HFFc6 (cell line): ENCODE results near the gene GPR45. TPM values are rescaled to one million over a fixed set of nuclear protein-coding genes. Genes with fewer than 3 reads are reported as not detected.

ENCODE experiments used
- DNase-seq: peaks from one replicate; pipeline ENCODE4 v3.0.0-alpha.2; 2018
- H3K27ac Mint-ChIP-seq: 2 replicates; pipeline ENCODE4 v1.8.0; 2020; ENCODE audit warnings: mild to moderate bottlenecking, mixed read lengths
- H3K27me3 Mint-ChIP-seq: 2 replicates; pipeline ENCODE4 v1.8.0; 2021; ENCODE audit warnings: mild to moderate bottlenecking, moderate library complexity, mixed read lengths; ENCODE audit not compliant: insufficient read depth
- H3K36me3 Mint-ChIP-seq: 2 replicates; pipeline ENCODE4 v1.8.0; 2021; ENCODE audit warnings: low read depth, mixed read lengths
- H3K4me1 Mint-ChIP-seq: 2 replicates; pipeline ENCODE4 v1.8.0; 2020; ENCODE audit warnings: low read depth, mixed read lengths
- H3K4me3 Mint-ChIP-seq: 2 replicates; pipeline ENCODE4 v1.8.0; 2020; ENCODE audit warnings: mild to moderate bottlenecking, moderate library complexity, mixed read lengths
- H3K9me3 Mint-ChIP-seq: 2 replicates; pipeline ENCODE4 v1.8.0; 2020; ENCODE audit warnings: mild to moderate bottlenecking, mixed read lengths
- CTCF ChIP-seq: fragments of 200-600 bp; sonication (generic); IDR thresholded peaks from 2 replicates; pipeline ENCODE4 v1.5.0; 2021; ENCODE audit warnings: antibody characterized with exemption, mild to moderate bottlenecking
- total RNA-seq, 6 experiments: library from RNA; stranded (reverse); fragmentation: NEBNext Ultra II Directional; extraction: Animal tissue kit (Norgen Biotek cat#: 25700); gene quantifications; 2 replicates in 1 of 6; 3 replicates in 5 of 6; pipeline ENCODE4 v1.2.3, GENCODE V29; 2021

Gene GPR45
- total RNA-seq, 6 experiments from 2014 or later: not detected

- Mint-ChIP-seq H3K4me1 (no peaks in the 10 kb centered on the region), H3K27me3 (no peaks in the 10 kb centered on the region; the same call in 1 of the 2 replicates), H3K9me3 (no peaks in the 10 kb centered on the region), H3K4me3 (no peak overlapping the region), H3K27ac (no peak overlapping the region), H3K36me3 (no peaks in the 10 kb centered on the region; the same call in 1 of the 2 replicates)
- TF ChIP-seq CTCF: no peak; the same call in 1 of the 2 replicates
- DNase-seq: no peak
Measured at GRCh38 chr2:105278654-105279053, 37.1 kb downstream of the GPR45 start.

- no peak for DNase-seq
- no peaks in the 10 kb centered on the region; the same call in 1 of the 2 replicates for H3K36me3 Mint-ChIP-seq
- no peak overlapping the region for H3K27ac Mint-ChIP-seq
- H3K4me3 Mint-ChIP-seq: no peak overlapping the region
- H3K4me1 Mint-ChIP-seq: no peaks in the 10 kb centered on the region
- H3K9me3 Mint-ChIP-seq: no peaks in the 10 kb centered on the region
- no peak for TF ChIP-seq CTCF
- no peaks in the 10 kb centered on the region; the same call in 1 of the 2 replicates for H3K27me3 Mint-ChIP-seq
Measured at GRCh38 chr2:105279126-105279525, 37.6 kb downstream of the GPR45 start.

GRCh38 chr2:105280281-105280680 is 38.7 kb downstream of the GPR45 start:
- Mint-ChIP-seq H3K27ac (no peak overlapping the region), H3K9me3 (no peaks in the 10 kb centered on the region), H3K4me3 (no peak overlapping the region), H3K4me1 (no peaks in the 10 kb centered on the region), H3K27me3 (no peaks in the 10 kb centered on the region; the same call in 1 of the 2 replicates), H3K36me3 (no peaks in the 10 kb centered on the region; the same call in 1 of the 2 replicates)
- TF ChIP-seq CTCF: no peak
- no peak for DNase-seq

- Mint-ChIP-seq H3K36me3 (no peaks in the 10 kb centered on the region), H3K4me1 (no peaks in the 10 kb centered on the region), H3K9me3 (no peaks in the 10 kb centered on the region), H3K27ac (no peak overlapping the region), H3K4me3 (no peak overlapping the region), H3K27me3 (no peaks in the 10 kb centered on the region; the same call in 1 of the 2 replicates)
- DNase-seq: no peak
- no peak for TF ChIP-seq CTCF
Measured at GRCh38 chr2:105283532-105283931, 42.0 kb downstream of the GPR45 start.

GRCh38 chr2:105287692-105288091 is 46.1 kb downstream of the GPR45 start:
- DNase-seq: peak; percentile 15
- no peaks in the 10 kb centered on the region; the same call in 1 of the 2 replicates for H3K27me3 Mint-ChIP-seq
- TF ChIP-seq CTCF: peak; percentile 72
- no peak overlapping the region for H3K27ac Mint-ChIP-seq
- no peaks in the 10 kb centered on the region for H3K9me3 Mint-ChIP-seq
- H3K36me3 Mint-ChIP-seq: peaks cover 10% of the 10 kb centered on the region
- peaks cover 13% of the 10 kb centered on the region for H3K4me1 Mint-ChIP-seq
- H3K4me3 Mint-ChIP-seq: no peak overlapping the region

GRCh38 chr2:105288133-105288532 is 46.6 kb downstream of the GPR45 start:
- no peak for TF ChIP-seq CTCF
- Mint-ChIP-seq H3K36me3 (peaks cover 10% of the 10 kb centered on the region), H3K27ac (no peak overlapping the region), H3K4me3 (no peak overlapping the region), H3K4me1 (peaks cover 13% of the 10 kb centered on the region), H3K9me3 (no peaks in the 10 kb centered on the region), H3K27me3 (no peaks in the 10 kb centered on the region)
- DNase-seq: no peak
